ENCODE measurements around the gene COL5A2.

Gene COL5A2

DNA sequence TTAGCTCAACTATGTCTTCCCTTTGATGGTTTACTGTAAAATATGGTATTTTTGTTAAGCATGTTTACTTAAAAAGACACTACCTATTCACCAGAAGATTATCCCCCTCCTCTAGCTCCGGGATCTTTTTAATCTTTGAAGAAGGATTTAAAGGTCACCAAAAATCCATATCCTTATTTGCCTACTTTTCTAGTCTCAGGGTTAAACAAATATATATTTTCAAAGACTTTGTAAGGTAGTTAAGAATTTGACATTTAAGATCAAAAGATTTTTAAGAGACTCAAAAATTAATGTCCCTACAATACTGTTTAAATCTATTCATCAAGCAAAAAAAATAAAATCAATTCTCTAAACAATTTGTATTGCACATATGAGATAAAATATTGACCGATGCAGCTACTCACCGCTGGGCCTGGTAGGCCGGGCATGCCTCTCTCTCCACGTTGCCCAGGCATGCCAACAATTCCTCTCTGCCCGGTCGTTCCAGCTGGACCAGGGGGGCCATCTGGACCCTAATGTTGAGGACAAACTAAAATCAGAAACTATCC lies 129.3 kb downstream of the COL5A2 start:
- no peak for DNase-seq

GRCh38 chr2:189049709-189050164 lies 129.8 kb downstream of the COL5A2 start:
- no peak for DNase-seq

DNA sequence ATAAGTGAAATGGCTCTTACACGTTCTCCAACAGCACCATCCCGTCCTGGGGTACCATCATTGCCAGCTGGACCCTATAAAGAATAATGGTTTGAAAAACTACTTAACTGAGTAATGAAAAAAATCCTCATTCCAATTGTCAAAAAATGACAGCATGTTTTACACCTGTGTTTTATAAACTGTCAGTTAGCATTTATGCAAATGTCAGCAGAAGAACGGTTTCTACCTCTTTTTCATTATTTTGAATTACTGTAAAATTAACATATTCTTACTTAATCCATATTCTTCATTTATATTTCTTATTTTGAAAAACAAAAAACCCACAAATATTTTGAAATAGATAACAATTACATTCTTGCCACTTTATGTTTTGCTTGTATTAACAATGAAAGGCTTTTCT lies 131.4 kb downstream of the COL5A2 start:
- no peak for DNase-seq

DNA sequence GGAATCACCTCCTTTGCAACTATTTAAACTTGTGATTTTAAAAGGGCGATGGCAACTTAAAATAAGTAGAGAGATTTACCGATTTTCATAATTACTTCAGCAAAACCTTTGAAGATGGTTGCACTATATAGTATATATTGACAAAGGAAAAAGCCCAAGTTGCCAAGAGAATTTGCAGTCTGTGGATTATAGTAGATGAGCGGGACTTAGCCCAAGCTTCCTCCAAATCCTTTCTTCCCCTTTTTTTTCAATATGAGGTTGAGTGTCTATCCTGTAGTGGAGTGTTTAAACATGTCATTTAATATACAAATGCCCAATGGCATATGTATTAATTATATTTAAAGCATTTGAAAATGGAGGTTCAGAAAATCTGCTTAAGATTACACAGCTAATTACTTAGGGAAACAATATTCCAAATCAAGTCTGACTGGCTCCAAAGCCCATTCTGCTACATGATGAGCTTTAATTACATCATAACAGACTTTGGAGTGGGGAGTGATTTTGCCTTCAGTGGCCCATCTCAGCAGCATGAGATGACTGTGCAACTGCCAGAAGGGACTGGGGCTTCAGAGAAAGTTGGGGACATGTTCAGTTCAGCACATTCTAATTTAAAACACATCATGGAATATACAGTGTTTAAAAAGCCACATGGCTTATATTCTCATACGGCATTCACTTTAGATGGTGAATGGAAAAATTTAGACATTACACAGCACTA lies 132.2 kb downstream of the COL5A2 start:
- no peak for DNase-seq

DNA sequence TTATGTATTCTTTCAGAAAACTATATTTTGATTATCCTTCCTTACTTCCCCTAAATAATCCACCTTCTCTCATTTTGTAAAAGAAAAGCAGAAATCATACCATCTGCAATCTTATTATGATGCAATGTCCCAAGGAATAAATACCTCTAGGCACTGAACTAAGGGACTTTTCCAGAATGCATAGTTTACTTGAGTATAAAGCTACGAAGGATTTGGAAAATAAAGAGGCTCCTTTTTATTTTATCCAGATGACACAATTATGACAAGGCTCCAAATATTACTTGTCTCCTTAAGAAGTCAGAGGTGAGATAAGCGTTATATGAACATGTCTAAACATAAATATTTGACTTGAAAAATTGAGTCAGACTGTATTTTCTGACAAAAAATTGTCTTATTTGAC lies 133.2 kb downstream of the COL5A2 start:
- no peak for DNase-seq

- no peak for DNase-seq
Observed at GRCh38 chr2:189045836-189046235, 133.7 kb downstream of the COL5A2 start.

DNA sequence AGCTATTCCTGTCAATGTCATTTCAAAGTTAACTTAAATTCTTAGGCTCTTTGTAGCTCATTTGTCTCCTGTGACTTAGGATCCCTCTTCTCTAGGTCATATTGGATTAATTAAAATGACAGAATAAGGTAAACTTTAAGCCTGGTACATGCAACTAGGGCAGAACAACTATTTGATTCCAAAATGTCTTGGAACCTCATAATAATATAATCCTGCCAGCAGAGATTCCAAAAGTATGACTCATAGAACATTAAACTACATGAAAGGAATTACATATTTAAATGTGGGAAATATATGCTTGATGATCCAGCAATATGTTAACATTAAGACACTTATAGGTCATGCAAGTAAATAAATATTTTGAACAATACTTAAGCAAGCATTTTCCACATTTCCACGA lies 142.0 kb downstream of the COL5A2 start:
- no peak for DNase-seq

GRCh38 chr2:189024901-189025618 lies 154.5 kb downstream of the COL5A2 start:
- DNase-seq = no peak

DNA sequence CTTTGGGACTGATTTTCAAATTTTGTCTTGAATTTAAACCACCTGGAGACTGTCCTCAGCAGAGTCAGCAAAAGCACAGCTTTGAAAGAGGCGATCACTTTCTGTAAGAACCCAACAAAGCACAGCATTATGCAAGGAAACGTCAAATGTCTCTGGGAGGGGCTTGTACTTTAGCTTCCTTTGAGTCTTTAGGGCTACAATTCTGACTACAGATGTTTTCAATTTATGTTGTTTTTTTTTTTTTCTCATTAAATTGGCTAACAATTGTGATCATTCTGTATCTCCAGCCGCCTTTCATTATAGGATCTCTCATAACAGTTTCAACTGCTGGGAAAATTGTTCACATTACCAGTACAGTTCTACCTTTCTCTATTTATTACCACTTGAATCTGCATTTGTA lies 157.1 kb downstream of the COL5A2 start:
- DNase-seq = no peak

GRCh38 chr2:189022053-189022481 lies 157.5 kb downstream of the COL5A2 start:
- DNase-seq = peak in 1 of 58 donors; percentile 17

DNA sequence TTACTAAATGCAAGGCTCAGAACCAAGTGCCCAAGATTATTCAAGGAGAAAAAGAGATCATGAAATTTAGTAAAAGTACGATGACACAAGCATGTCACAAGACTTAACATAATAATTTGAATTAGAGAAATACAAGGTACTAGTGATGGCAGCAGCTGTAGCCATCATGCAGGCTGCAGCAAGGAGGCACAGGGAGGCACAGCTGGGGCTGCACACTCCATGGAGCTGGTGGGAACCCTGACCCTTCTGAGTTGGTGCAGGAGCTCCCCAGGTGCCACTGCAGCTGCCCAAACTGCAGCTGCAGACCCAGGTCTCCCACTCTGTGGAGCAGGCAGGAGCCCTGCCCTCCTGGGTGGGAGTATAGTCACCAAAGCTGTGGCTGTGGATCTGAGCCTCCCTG lies 159.4 kb downstream of the COL5A2 start:
- DNase-seq = no peak

DNA sequence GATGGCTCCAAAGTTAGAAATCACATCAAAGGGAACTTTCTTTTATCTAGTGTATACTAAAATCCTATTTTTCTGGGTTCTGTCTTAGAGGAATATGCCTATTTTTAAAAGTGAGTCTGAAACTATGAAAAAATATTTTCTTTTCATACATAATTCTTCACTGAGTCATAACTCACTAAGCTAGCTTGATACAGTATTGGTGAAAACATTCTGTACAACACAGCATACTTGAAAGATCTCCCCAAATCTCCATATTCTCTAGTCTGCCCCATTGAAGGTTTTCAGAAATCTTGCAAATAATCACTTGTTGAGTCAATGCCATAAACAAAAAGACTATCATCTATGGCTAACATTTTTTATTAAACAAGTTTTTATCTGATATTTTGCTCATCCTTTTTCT lies 160.9 kb downstream of the COL5A2 start:
- DNase-seq = no peak

GRCh38 chr2:189016311-189016861 lies 163.2 kb downstream of the COL5A2 start:
- no peak for DNase-seq

- DNase-seq = no peak
Observed at GRCh38 chr2:189015359-189015758, 164.2 kb downstream of the COL5A2 start.

- no peak for DNase-seq
Observed at GRCh38 chr2:189014449-189015138, 165.0 kb downstream of the COL5A2 start.

DNA sequence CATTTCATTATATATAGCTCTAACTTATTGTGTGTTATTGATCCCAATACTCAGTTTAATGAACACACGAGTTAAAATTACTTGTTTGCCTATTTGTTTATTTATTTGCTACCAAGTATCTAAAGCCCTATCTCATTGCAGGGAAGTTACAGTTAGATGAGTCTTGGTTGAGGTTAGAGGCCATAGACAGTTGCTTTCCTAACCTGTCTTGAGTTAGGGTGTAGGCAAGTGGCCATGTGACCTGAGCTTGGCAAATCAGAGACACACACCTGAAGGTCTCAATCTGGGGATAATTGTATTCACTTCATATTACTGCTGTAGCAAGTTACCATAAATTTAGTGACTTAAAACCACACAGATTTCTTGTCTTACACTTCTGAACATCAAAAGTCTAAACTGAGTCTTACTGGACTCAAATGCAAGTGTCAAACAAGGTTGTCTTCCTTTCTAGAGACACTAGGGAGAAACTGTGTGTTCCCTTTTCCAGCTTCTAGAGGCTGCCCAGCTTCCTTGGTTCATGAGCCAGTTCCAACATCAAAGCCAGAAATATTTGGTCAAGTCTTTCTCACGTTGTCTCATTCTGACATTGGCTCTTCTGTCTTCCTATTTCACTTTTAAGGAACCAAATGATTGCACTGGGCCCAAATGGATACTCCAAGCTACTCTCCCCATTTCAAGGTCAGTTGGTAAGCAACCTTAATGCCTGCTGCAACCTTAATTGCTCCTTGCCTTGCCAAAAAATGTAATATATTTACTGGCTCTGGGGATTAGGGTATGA lies 165.7 kb downstream of the COL5A2 start:
- no peak for DNase-seq

- DNase-seq = no peak
Observed at GRCh38 chr2:189013031-189013430, 166.5 kb downstream of the COL5A2 start.

GRCh38 chr2:189012351-189012750 lies 167.2 kb downstream of the COL5A2 start:
- no peak for DNase-seq

DNA sequence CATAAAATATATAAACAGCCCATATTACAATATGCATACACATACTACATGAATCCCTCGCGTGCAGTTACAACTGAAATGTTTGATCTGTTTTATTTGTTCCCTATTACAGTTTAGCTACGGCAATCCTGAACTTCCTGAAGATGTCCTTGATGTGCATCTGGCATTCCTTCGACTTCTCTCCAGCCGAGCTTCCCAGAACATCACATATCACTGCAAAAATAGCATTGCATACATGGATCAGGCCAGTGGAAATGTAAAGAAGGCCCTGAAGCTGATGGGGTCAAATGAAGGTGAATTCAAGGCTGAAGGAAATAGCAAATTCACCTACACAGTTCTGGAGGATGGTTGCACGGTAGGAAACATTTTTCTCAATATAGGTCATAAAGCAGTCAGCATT lies 169.0 kb downstream of the COL5A2 start:
- DNase-seq = no peak

DNA sequence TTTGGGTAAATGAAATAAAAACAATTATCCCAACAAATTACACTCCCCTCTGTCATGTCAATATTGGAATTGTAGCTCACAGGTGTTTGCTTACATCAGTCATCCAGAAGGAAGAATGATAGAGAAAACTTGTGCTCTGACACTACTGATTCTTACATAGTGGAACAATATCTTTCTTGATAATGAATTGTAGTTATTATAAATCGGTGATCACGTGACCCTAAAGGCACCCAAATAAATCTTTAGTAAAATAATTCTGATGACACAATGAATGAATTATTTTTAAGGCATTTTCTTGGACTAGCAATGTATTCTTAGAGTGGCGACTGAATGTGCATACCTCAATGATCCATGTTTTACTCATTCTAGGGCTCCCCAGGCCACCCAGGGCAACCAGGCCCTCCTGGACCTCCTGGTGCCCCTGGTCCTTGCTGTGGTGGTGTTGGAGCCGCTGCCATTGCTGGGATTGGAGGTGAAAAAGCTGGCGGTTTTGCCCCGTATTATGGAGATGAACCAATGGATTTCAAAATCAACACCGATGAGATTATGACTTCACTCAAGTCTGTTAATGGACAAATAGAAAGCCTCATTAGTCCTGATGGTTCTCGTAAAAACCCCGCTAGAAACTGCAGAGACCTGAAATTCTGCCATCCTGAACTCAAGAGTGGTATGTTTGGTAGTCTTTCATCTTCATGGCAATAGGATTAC lies 170.9 kb downstream of the COL5A2 start:
- DNase-seq = no peak
